IMR-90 (cell line): ENCODE results near the gene KLF2. TPM values are rescaled to one million over a fixed set of nuclear protein-coding genes. Genes with fewer than 3 reads are reported as not detected.

Experiments used
- ATAC-seq: fragments of 200-7000 bp; cut with Tn5 transposase; 2 replicates; pipeline ENCODE4 v1.9.1; 2020; ENCODE audit warnings: low read depth, mild to moderate bottlenecking, moderate library complexity
- BruUV-seq: library from RNA; stranded (reverse); fragments of 400-500 nt; replicated peaks from 2 replicates; lab custom pipeline; 2021; lab: Mats Ljungman, UMichigan
- CTCF ChIA-PET: fragments of 300-600 bp; formaldehyde crosslinking; extraction: SDS; loops from one replicate; lab custom pipeline; 2021; ENCODE audit warnings: antibody characterized with exemption; lab: Yijun Ruan, JAX
- POLR2A ChIA-PET: fragments of 300-600 bp; sonication (Branson Sonifier 250); formaldehyde crosslinking; loops from one replicate; lab custom pipeline; 2022; ENCODE audit warnings: antibody characterized with exemption; ENCODE audit not compliant: unreplicated experiment; lab: Charles Lee
- DNase-seq: peaks from one replicate; pipeline ENCODE4 v3.0.0; 2013
- H2AFZ ChIP-seq: replicated peaks from 2 replicates; pipeline ENCODE3; 2013; ENCODE audit warnings: low read length, mild to moderate bottlenecking; ENCODE audit not compliant: poor library complexity
- H2AK5ac ChIP-seq: 2 replicates; pipeline ENCODE4 v1.6.1; 2013; ENCODE audit warnings: low read depth, low read length, inconsistent platforms
- H2AK9ac ChIP-seq: replicated peaks from 2 replicates; pipeline ENCODE3; 2013; ENCODE audit warnings: mild to moderate bottlenecking, low read depth, low read length, moderate library complexity; ENCODE audit not compliant: poor library complexity
- H2BK120ac ChIP-seq: 2 replicates; pipeline ENCODE4 v1.6.1; 2013; ENCODE audit warnings: low read depth, low read length, inconsistent platforms
- H2BK15ac ChIP-seq: 3 replicates; pipeline ENCODE4 v1.6.1; 2013; ENCODE audit warnings: low read depth, low read length, inconsistent platforms
- H2BK20ac ChIP-seq: 2 replicates; pipeline ENCODE4 v1.6.1; 2013; ENCODE audit warnings: low read depth, mild to moderate bottlenecking, inconsistent platforms, low read length, moderate library complexity
- H2BK5ac ChIP-seq: 2 replicates; pipeline ENCODE4 v1.6.1; 2013; ENCODE audit warnings: mild to moderate bottlenecking, low read depth, low read length, inconsistent platforms; ENCODE audit not compliant: poor library complexity, severe bottlenecking
- H3K14ac ChIP-seq: replicated peaks from 2 replicates; pipeline ENCODE4 v1.6.1; 2013; ENCODE audit warnings: low read depth, low read length, inconsistent platforms
- H3K18ac ChIP-seq: 2 replicates; pipeline ENCODE4 v1.6.1; 2013; ENCODE audit warnings: low read depth, low read length, control low read depth
- H3K23ac ChIP-seq: 2 replicates; pipeline ENCODE4 v1.6.1; 2013; ENCODE audit warnings: low read depth, low read length, inconsistent platforms
- H3K27ac ChIP-seq: 2 replicates; pipeline ENCODE4 v1.5.1; 2013; ENCODE audit warnings: mild to moderate bottlenecking, control low read depth, low read length; ENCODE audit not compliant: insufficient read depth
- H3K27me3 ChIP-seq: 2 replicates; pipeline ENCODE4 v1.6.1; 2013; ENCODE audit warnings: low read length; ENCODE audit not compliant: control insufficient read depth, insufficient read depth
- H3K36me3 ChIP-seq: 2 replicates; pipeline ENCODE4 v1.6.1; 2013; ENCODE audit warnings: low read length, mixed read lengths; ENCODE audit not compliant: control insufficient read depth, insufficient read depth
- H3K4ac ChIP-seq: 2 replicates; pipeline ENCODE4 v1.6.1; 2013; ENCODE audit warnings: low read depth, low read length, inconsistent platforms
- H3K4me1 ChIP-seq: 2 replicates; pipeline ENCODE4 v1.6.1; 2013; ENCODE audit warnings: low read length, mixed read lengths; ENCODE audit not compliant: control insufficient read depth, insufficient read depth
- H3K4me2 ChIP-seq: 2 replicates; pipeline ENCODE4 v1.6.1; 2013; ENCODE audit warnings: low read depth, mild to moderate bottlenecking, control low read depth, low read length, moderate library complexity
- H3K4me3 ChIP-seq: 2 replicates; pipeline ENCODE4 v1.5.1; 2013; ENCODE audit warnings: low read depth, mild to moderate bottlenecking, control low read depth, low read length, moderate library complexity; ENCODE audit not compliant: insufficient read depth
- H3K56ac ChIP-seq: 2 replicates; pipeline ENCODE4 v1.6.1; 2013; ENCODE audit warnings: low read length, inconsistent platforms; ENCODE audit not compliant: insufficient read depth; ENCODE audit errors: extremely low read depth
- H3K79me1 ChIP-seq, 2 experiments: 2 replicates each; pipeline ENCODE4 v1.6.1; 2013; ENCODE audit warnings: low read length in 2 of 2, inconsistent platforms in 1 of 2, low read depth in 1 of 2
- H3K9ac ChIP-seq: 2 replicates; pipeline ENCODE4 v1.6.1; 2013; ENCODE audit warnings: low read depth, low read length, control low read depth
- H3K9me1 ChIP-seq: 2 replicates; pipeline ENCODE4 v1.6.1; 2013; ENCODE audit warnings: low read length, inconsistent platforms; ENCODE audit not compliant: insufficient read depth
- H3K9me3 ChIP-seq: 2 replicates; pipeline ENCODE4 v1.6.1; 2013; ENCODE audit warnings: low read length; ENCODE audit not compliant: control insufficient read depth, insufficient read depth
- H4K20me1 ChIP-seq: 2 replicates; pipeline ENCODE4 v1.6.1; 2013; ENCODE audit warnings: low read length, inconsistent platforms; ENCODE audit not compliant: insufficient read depth
- H4K5ac ChIP-seq: 2 replicates; pipeline ENCODE4 v1.6.1; 2013; ENCODE audit warnings: mild to moderate bottlenecking, low read depth, low read length, control low read depth
- H4K8ac ChIP-seq, 2 experiments: 2 replicates each; pipeline ENCODE4 v1.6.1; 2013; ENCODE audit warnings: low read depth in 2 of 2, low read length in 2 of 2, control low read depth in 1 of 2, inconsistent platforms in 1 of 2
- H4K91ac ChIP-seq: 2 replicates; pipeline ENCODE4 v1.6.1; 2013; ENCODE audit warnings: low read depth, low read length, inconsistent platforms; ENCODE audit not compliant: insufficient read depth
- BHLHE40 ChIP-seq: fragments of 150-350 bp; IDR thresholded peaks from 2 replicates; pipeline ENCODE4 v1.6.1; 2016; ENCODE audit warnings: mild to moderate bottlenecking, low read depth, low read length
- CEBPB ChIP-seq: IDR thresholded peaks from 2 replicates; pipeline ENCODE4 v1.6.1; 2012; ENCODE audit warnings: low read depth, low read length, improper control_type of control experiment
- CTCF ChIP-seq: conservative IDR thresholded peaks from 2 replicates; pipeline ENCODE4 v1.5.1; 2012; ENCODE audit warnings: mild to moderate bottlenecking, low read depth, low read length, improper control_type of control experiment
- FOS ChIP-seq: fragments of 150-350 bp; IDR thresholded peaks from 2 replicates; pipeline ENCODE4 v1.6.1; 2016; ENCODE audit warnings: low read depth, low read length
- MAFK ChIP-seq: IDR thresholded peaks from 2 replicates; pipeline ENCODE4 v1.6.1; 2012; ENCODE audit warnings: low read depth, low read length, improper control_type of control experiment
- MAZ ChIP-seq: IDR thresholded peaks from 2 replicates; pipeline ENCODE4 v1.6.1; 2012; ENCODE audit warnings: low read depth, mild to moderate bottlenecking, low read length, improper control_type of control experiment, moderate library complexity, borderline replicate concordance
- MXI1 ChIP-seq: IDR thresholded peaks from 2 replicates; pipeline ENCODE4 v1.6.1; 2012; ENCODE audit warnings: low read depth, mild to moderate bottlenecking, low read length, moderate library complexity, borderline replicate concordance
- POLR2A ChIP-seq: IDR thresholded peaks from 2 replicates; pipeline ENCODE4 v1.6.1; 2012; ENCODE audit warnings: mild to moderate bottlenecking, low read depth, low read length
- RAD21 ChIP-seq: IDR thresholded peaks from 2 replicates; pipeline ENCODE4 v1.6.1; 2012; ENCODE audit warnings: low read length, improper control_type of control experiment
- RCOR1 ChIP-seq: IDR thresholded peaks from 2 replicates; pipeline ENCODE4 v1.6.1; 2012; ENCODE audit warnings: mild to moderate bottlenecking, low read length, improper control_type of control experiment; ENCODE audit not compliant: insufficient replicate concordance
- SMC3 ChIP-seq: fragments of 150-350 bp; IDR thresholded peaks from 2 replicates; pipeline ENCODE4 v1.6.1; 2016; ENCODE audit warnings: low read depth, mild to moderate bottlenecking, antibody characterized with exemption, low read length, moderate library complexity
- USF2 ChIP-seq: fragments of 150-350 bp; IDR thresholded peaks from 2 replicates; pipeline ENCODE4 v1.6.1; 2017; ENCODE audit warnings: mild to moderate bottlenecking, antibody characterized with exemption, low read length, low read depth
- WGBS, 2 experiments: methylation state at CpG; one replicate each; pipeline versions ENCODE4 v1.1.5 to v1.1.7; 2013; ENCODE audit warnings: missing lambda C conversion rate in 2 of 2; ENCODE audit not compliant: insufficient read length in 1 of 2; ENCODE audit errors: extremely low coverage in 2 of 2; 5-methylcytosine and 5-hydroxymethylcytosine counted together
- dilution Hi-C: fragments of 300-500 bp; cut with HindIII; formaldehyde crosslinking; loops from one replicate; pipeline ENCODE4 v1.14.3; 2018; ENCODE audit warnings: low sequenced_read_pairs; ENCODE audit not compliant: unreplicated experiment
- in situ Hi-C: fragments of 300-500 bp; cut with MboI; formaldehyde crosslinking; loops from 3 replicates; pipeline ENCODE4 v1.14.3; 2019; ENCODE audit warnings: low sequenced_read_pairs, inconsistent platforms, mixed read lengths
- intact Hi-C: fragments of 100-400 bp; cut with micrococcal nuclease; formaldehyde crosslinking; loops from 2 replicates; pipeline ENCODE4 v1.10.0; 2022
- polyA plus RNA-seq, 3 experiments: library from polyadenylated mRNA; depleted of rRNA; stranded (reverse); fragments of >200 nt; gene quantifications; 2 replicates each; pipeline ENCODE4 v1.2.3, GENCODE V29; 2012; ENCODE audit warnings: low replicate concordance in 1 of 3
- total RNA-seq: library from RNA; depleted of rRNA; stranded (reverse); fragments of >200 nt; gene quantifications from 2 replicates; pipeline ENCODE4 v1.2.3, GENCODE V29; 2012

KLF2 gene
- total and polyA plus RNA-seq, 2 of the 4 experiments (the other 2 are of a cell fraction): 1.1 to 34.4 TPM

- H3K9ac ChIP-seq: peak overlapping the region; percentile 16; the same call in 1 of the 2 replicates
- ChIA-PET POLR2A (interaction anchor here (0.9 kb wide), 1 partner anchor 8 kb away, joined by 3 read pairs; no protein-coding TSS in a partner anchor), CTCF (interaction anchor here (1.0 kb wide), 2 partner anchors 58 to 69 kb away, joined by 3 read pairs; no protein-coding TSS in a partner anchor)
- peak overlapping the region; percentile 3 for H2AK9ac ChIP-seq
- H2AFZ ChIP-seq: peak overlapping the region; percentile 16
- peak overlapping the region; percentile 85; the same call in 2 of the 3 replicates for H2BK15ac ChIP-seq
- H2BK120ac ChIP-seq: peak overlapping the region; percentile 75
- H3K27ac ChIP-seq: peak overlapping the region; percentile 66
- H3K36me3 ChIP-seq: no peaks in the 10 kb centered on the region
- H3K18ac ChIP-seq: peak overlapping the region; percentile 26
- no peak overlapping the region for H3K4me3 ChIP-seq
- H2BK20ac ChIP-seq: peak overlapping the region; percentile 74; the same call in 1 of the 2 replicates
- H3K23ac ChIP-seq: peak overlapping the region; percentile 57; the same call in 1 of the 2 replicates
- peaks cover 8% of the 10 kb centered on the region for H4K20me1 ChIP-seq
- WGBS, 2 experiments: 0% methylated on average over 1 of the region's 13 CpGs; no CpG with 5 or more reads in 1 of the 2 experiments
- H2BK5ac ChIP-seq: peak overlapping the region; percentile 66
- H3K4me2 ChIP-seq: peak overlapping the region; percentile 71
- no peaks in the 10 kb centered on the region for H3K79me1 ChIP-seq
- peak overlapping the region; percentile 72 for H3K4ac ChIP-seq
- H3K27me3 ChIP-seq: no peaks in the 10 kb centered on the region
- peak; percentile 83 for ATAC-seq
- H3K56ac ChIP-seq: peak overlapping the region; percentile 13; the same call in 1 of the 2 replicates
- in situ Hi-C loops (no loop called here), intact Hi-C loops (loop anchor here (1.0 to 5.0 kb wide), 4 partner anchors 8 to 67 kb away; partner anchors contain the start of gene KLF2), dilution Hi-C loops (no loop called here)
- H3K14ac ChIP-seq: peak overlapping the region; percentile 58; the same call in 1 of the 2 replicates
- peaks cover 12% of the 10 kb centered on the region for H3K4me1 ChIP-seq
- TF ChIP-seq BHLHE40 (peak; percentile 31; the same call in 1 of the 2 replicates), SMC3 (peak; percentile 13; the same call in 1 of the 2 replicates), USF2 (0 out of 2 replicates have a peak, but pooled peaks have one; percentile 10), POLR2A (no peak), RCOR1 (peak; percentile 35), RAD21 (peak; percentile 16; the same call in 1 of the 2 replicates), MAFK (peak; percentile 85), MAZ (no peak; the same call in 1 of the 2 replicates), CTCF (no peak), MXI1 (no peak; the same call in 1 of the 2 replicates), CEBPB (peak; percentile 100), FOS (peak; percentile 82)
- H2AK5ac ChIP-seq: peak overlapping the region; percentile 87
- peak overlapping the region; percentile 8; the same call in 1 of the 2 replicates for H4K5ac ChIP-seq
- BruUV-seq: no TSS peak
- peak overlapping the region; percentile 69 for H4K91ac ChIP-seq
- H4K8ac ChIP-seq: peak overlapping the region; percentile 4 to 71; a peak in 3 of 4 replicates
- no peaks in the 10 kb centered on the region for H3K9me3 ChIP-seq
- H3K9me1 ChIP-seq: peaks cover 11% of the 10 kb centered on the region
- DNase-seq: peak; percentile 99
These were observed 8.7 kb upstream of the KLF2 start for GRCh38 chr19:16315825-16316505.
